Subcutaneous adipose tissue (tissue), 4 donors: ENCODE results near the gene SLC17A9. TPM values are rescaled to one million over a fixed set of nuclear protein-coding genes. Genes with fewer than 3 reads are reported as not detected.

Experiments used
- CTCF ChIP-seq: fragments of 450-650 bp; IDR thresholded peaks from one replicate; pipeline ENCODE4 v1.5.1; 2016; ENCODE audit warnings: low read depth, mild to moderate bottlenecking, control low read depth, antibody characterized with exemption, moderate library complexity
- total RNA-seq, 4 donors: library from RNA; depleted of rRNA; stranded (reverse); fragments of >200 nt; gene quantifications; one replicate each; pipeline ENCODE4 v1.1.0, GENCODE V29; 2016

SLC17A9 gene
- total RNA-seq, 4 donors from 2014 or later, result 0.38 to 6.8 (median 2.1) TPM

- no peak for TF ChIP-seq CTCF
These were observed 25.3 kb upstream of the SLC17A9 start for GRCh38 chr20:62927128-62927705.

DNA sequence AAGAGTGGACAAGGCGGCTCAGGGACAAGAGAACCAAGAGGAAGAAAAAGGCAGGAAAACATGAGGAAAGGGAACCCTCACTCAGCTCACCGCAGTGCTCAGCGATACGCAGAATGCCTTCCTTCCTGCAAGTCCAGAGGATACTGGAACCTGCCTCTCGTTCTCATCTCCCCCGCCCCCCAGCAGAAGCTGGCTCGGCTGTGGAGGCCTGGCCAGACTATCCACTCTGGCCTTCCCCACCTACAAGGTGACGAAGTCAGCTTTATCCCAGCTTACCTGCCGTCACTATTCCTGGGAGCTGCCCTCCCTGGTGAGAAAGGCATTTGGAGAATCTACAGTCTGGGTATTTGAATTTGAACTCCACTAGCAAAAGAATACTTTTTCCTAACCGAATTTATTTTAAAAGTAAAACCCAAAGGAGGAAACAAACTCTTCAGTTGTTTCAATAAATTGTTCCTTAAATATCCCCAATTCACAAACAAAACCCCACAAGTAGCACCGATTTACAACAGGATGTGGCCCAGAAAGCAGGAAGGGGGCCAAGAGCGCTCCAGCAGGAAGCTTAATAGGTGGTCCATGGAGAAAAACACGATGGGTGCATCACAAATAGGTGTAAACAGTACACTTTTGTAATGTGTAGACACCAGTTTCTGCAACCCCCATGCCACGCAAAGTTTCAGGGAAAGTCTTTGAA, 24.1 kb upstream of the SLC17A9 start:
- TF ChIP-seq CTCF, result no peak

DNA sequence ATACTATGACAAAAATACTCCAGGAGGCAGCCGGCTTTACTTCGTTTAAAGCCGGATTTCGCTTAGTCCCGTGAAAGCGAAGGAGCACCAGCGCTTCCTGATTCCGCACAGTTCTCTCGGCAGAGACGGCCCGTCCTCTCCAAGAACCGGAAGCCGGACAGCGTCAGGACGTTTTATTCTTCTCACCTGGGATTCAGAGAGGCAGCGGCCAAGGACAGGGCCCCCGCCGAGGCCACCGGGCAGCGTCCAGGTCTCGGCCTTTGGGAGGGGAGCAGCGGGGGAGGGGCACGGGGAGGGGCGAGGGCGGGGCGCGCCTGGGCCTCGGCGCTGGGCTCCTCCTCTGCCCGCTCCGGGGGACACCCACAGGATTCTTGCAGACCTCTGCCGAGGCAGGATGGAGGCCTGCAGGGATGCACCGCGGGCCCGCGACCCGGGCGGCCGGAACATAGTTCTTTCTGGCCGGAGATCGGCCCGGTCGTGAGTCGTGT, 23.4 kb upstream of the SLC17A9 start:
- no peak for TF ChIP-seq CTCF

DNA sequence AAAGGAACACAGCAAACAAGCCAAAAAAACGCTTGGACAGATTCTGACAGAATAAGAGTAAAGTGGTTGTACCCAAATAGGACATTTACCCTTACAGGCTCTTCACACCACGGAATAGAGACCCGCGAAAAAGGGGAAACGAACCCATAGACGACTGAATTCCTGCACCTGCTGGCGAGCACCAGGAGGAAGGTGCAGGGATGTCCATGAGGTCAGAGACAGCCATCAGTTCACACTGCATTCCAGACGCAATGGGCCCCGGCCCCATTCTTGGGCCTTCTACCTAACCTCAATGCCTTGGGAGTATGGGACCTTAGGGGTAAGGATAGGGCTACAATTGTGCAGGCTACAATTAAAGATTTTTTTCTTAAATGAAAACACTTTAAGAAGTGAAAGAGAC, 21.0 kb upstream of the SLC17A9 start:
- TF ChIP-seq CTCF, result no peak

DNA sequence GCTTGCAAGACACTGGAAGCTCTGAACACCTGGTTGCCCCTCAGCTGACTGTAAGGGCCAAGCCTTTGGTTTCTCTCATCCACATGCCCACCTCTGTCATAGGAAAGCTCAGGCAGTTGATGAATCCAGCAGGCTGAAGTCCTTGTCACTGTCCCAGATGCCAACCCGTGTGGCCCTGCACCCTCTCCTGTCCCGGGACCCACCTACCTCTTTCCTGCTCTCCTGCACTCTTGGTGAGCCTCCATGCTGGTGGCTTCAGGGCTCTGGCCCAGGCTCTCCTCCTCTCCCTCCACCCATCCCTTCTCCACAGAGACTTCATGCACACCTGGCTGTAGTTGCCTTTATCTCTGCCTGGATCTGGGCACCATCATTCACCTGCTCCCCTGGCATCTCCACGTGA, 18.5 kb upstream of the SLC17A9 start:
- TF ChIP-seq CTCF, result no peak

- no peak for TF ChIP-seq CTCF
These were observed 17.1 kb upstream of the SLC17A9 start for GRCh38 chr20:62935204-62935967.

- TF ChIP-seq CTCF, result no peak
These were observed 16.4 kb upstream of the SLC17A9 start for GRCh38 chr20:62935968-62936585.
